Measurements from ENCODE around the gene CAP2.

GRCh38 chr6:17505767-17506280 lies 112.4 kb downstream of the CAP2 start:
- TF ChIP-seq POLR2AphosphoS5 (IDR thresholded peaks at IDR 0.05; ENCODE audit: low read depth, low read length) (no peak), SIN3A (IDR thresholded peaks at IDR 0.05; ENCODE audit: borderline replicate concordance, insufficient read depth, low read length) (no peak), REST (IDR thresholded peaks at IDR 0.05; ENCODE audit: insufficient read depth in 1 of 2, low read depth in 2 of 2, low read length in 2 of 2) (no peak), TAF1 (IDR thresholded peaks at IDR 0.05; ENCODE audit: borderline replicate concordance, insufficient read depth, low read length) (no peak), FOXP2 (optimal IDR thresholded peaks at IDR 0.05; ENCODE audit: borderline replicate concordance, extremely low read depth, extremely low read length, insufficient read depth) (no peak)
